Measurements from ENCODE around the gene CYB5D1.

The CYB5D1 gene

DNA sequence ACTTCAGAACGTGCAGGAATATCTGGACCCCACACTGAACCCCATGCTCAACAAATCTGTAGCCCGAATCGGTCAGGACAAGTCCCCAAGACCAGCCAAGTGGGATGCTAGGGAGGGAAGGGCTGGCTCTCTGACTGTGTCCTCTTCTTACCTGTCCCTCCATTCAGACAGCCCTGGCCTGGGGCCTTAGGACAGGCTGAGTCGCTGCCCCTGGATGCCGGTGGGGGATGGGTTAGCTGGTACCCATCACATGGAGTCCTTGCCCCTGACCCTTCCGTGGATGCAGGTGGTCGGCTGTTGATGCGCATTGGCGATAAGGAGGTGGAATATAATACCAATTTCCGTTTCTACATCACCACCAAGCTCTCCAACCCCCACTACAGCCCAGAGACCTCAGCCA lies 39.8 kb upstream of the CYB5D1 start:
- Histone ChIP-seq H3K27ac (no peak overlapping the region), H3K4me3 (no peak overlapping the region)
- DNase-seq (ENCODE audit: low spot score) = no peak
- TF ChIP-seq, protein P1, sequence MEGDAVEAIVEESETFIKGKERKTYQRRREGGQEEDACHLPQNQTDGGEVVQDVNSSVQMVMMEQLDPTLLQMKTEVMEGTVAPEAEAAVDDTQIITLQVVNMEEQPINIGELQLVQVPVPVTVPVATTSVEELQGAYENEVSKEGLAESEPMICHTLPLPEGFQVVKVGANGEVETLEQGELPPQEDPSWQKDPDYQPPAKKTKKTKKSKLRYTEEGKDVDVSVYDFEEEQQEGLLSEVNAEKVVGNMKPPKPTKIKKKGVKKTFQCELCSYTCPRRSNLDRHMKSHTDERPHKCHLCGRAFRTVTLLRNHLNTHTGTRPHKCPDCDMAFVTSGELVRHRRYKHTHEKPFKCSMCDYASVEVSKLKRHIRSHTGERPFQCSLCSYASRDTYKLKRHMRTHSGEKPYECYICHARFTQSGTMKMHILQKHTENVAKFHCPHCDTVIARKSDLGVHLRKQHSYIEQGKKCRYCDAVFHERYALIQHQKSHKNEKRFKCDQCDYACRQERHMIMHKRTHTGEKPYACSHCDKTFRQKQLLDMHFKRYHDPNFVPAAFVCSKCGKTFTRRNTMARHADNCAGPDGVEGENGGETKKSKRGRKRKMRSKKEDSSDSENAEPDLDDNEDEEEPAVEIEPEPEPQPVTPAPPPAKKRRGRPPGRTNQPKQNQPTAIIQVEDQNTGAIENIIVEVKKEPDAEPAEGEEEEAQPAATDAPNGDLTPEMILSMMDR (IDR thresholded peaks at IDR 0.05) = no peak

DNA sequence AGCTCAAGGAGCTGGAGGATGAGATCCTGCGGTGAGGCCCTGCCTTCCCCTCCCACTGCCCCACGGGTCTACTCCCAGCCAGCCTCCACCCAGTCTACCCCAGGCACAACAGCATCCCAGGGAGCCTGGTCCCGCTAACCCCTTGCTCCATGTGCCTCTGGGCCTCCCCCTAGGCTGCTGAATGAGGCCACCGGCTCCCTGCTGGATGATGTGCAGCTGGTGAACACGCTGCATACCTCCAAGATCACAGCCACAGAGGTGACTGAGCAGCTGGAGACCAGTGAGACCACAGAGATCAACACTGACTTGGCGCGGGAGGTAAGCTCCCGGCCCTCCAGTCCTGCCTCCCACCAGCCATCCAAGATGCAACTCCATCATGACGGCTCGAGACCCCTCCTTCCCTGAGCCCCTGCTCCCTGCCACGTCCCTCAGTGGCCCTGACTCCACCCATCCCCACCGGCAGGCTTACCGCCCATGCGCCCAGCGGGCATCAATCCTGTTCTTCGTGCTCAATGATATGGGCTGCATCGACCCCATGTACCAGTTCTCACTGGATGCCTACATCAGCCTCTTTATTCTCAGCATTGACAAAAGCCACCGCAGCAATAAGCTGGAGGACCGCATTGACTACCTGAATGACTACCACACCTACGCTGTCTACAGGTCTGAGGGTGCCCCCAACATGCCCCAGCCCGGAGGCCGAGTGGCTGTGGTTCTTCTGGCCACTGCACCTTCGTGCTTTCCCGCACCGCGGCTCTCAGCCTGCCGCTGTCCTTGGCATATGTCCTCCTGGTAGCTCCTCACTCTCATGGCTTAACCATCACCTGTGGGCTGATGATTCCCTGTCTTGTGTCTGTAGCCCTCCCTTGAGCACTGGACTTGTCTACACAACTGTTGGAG lies 38.8 kb upstream of the CYB5D1 start:
- DNase-seq (ENCODE audit: low spot score) = no peak
- TF ChIP-seq, protein P1 (IDR thresholded peaks at IDR 0.05) = no peak
- Histone ChIP-seq H3K27ac (no peak overlapping the region), H3K4me3 (no peak overlapping the region)

- no peak overlapping the region for H3K4me3 ChIP-seq
- DNase-seq (ENCODE audit: low spot score) = no peak
- TF ChIP-seq, protein P1 (IDR thresholded peaks at IDR 0.05) = no peak
- H3K27ac ChIP-seq = no peak overlapping the region
Observed at GRCh38 chr17:7820231-7820630, 37.6 kb upstream of the CYB5D1 start.

DNA sequence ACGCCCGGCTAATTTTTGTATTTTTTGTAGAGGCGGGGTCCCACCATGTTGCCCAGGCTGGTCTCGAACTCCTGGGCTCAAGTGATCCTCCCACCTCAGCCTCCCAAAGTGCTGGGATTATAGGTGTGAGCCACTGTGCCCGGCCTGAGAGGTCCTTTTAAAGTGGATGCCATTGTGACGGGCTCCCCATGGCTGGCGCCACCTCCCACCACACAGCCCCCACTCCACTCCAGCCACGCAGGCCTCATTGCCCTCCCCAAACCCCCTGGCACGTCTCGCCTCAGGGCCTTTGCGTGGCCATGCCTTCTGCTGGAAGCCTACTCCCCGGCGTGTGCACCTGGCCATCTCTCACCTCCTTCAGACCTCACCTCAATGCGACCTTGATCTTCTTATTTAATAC lies 35.7 kb upstream of the CYB5D1 start:
- TF ChIP-seq, protein P1 (IDR thresholded peaks at IDR 0.05) = no peak
- no peak overlapping the region for H3K27ac ChIP-seq
- no peak overlapping the region for H3K4me3 ChIP-seq
- DNase-seq (ENCODE audit: low spot score) = no peak

DNA sequence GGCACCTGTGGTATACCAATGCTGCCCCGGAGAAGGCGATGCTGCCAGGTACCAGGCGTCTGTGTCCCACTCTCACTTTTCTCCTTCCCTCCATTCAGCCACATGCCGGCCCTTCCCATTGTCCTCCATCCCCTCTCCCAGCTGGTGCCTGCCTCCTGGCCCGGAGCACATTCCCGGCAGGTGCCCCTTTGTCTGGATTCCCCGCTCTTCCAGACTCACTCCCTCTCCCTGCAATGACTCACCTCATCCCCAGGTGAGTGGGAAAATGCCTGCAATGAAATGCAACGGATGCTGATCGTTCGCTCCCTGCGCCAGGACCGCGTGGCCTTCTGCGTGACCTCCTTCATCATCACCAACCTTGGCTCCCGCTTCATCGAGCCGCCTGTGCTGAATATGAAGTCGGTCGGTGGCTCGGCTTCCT lies 34.2 kb upstream of the CYB5D1 start:
- Histone ChIP-seq H3K4me3 (no peak overlapping the region), H3K27ac (no peak overlapping the region)
- TF ChIP-seq, protein P1 (IDR thresholded peaks at IDR 0.05) = no peak
- no peak for DNase-seq (ENCODE audit: low spot score)

DNA sequence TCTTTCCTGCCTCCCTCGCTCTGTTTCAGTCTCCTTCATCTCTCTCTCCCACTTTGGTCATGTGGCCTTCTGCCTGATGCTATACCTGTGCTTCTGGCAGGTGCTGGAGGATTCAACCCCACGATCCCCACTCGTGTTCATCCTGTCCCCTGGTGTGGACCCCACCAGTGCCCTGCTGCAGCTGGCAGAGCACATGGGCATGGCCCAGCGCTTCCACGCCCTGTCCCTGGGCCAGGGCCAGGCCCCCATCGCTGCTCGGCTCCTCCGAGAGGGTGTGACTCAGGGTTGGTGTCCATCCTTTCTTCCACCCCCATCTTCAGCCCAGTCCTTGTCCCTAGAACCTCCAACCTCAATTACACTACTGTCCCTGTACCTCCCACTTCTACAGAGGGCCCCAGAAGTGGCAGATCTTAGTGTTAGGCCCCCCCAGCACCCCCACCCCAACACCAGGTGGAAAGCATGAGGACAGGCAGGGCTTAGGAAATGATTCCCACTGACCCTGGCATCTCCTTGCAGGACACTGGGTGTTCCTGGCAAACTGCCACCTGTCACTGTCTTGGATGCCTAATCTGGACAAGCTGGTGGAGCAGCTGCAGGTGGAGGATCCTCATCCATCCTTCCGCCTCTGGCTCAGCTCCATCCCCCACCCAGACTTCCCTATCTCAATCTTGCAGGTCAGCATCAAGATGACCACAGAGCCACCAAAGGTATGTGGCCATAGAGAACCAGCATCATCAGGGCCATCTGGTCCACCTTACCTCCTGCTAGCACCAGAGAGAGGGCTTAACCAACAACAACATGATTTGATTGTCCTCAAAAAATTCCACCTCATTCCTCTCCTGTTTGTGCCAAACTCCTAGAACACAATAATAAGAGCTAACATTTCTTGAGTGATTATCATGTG lies 33.5 kb upstream of the CYB5D1 start:
- TF ChIP-seq, protein P1 (IDR thresholded peaks at IDR 0.05) = no peak
- no peak for DNase-seq (ENCODE audit: low spot score)
- H3K27ac ChIP-seq = no peak overlapping the region
- H3K4me3 ChIP-seq = no peak overlapping the region
